ENCODE measurements around the gene TOMM7.

The TOMM7 gene

GRCh38 chr7:22831602-22832305, 9.1 kb upstream of the TOMM7 start:
- TF ChIP-seq POLR2AphosphoS5 (IDR thresholded peaks at IDR 0.05; ENCODE audit: low read depth) = no peak
- no peak for TF ChIP-seq REST (IDR thresholded peaks at IDR 0.05; ENCODE audit: insufficient replicate concordance, low read depth)
- TF ChIP-seq SPI1 (IDR thresholded peaks at IDR 0.05; ENCODE audit: borderline replicate concordance, low read depth) = no peak
- TF ChIP-seq CTCF (IDR thresholded peaks at IDR 0.05; ENCODE audit: insufficient read depth, low read length) = no peak
- no peak for TF ChIP-seq GABPA (IDR thresholded peaks at IDR 0.05; ENCODE audit: low read depth)
- H3K27ac ChIP-seq (replicated peaks) = no peak overlapping the region

GRCh38 chr7:22827563-22827962, 4.9 kb upstream of the TOMM7 start:
- TF ChIP-seq SPI1 (IDR thresholded peaks at IDR 0.05; ENCODE audit: borderline replicate concordance, low read depth) = no peak
- no peak for TF ChIP-seq REST (IDR thresholded peaks at IDR 0.05; ENCODE audit: insufficient replicate concordance, low read depth)
- no peak for TF ChIP-seq GABPA (IDR thresholded peaks at IDR 0.05; ENCODE audit: low read depth)
- no peak for TF ChIP-seq POLR2AphosphoS5 (IDR thresholded peaks at IDR 0.05; ENCODE audit: low read depth)
- TF ChIP-seq CTCF (IDR thresholded peaks at IDR 0.05; ENCODE audit: insufficient read depth, low read length) = no peak
- no peak overlapping the region for H3K4me3 ChIP-seq (replicated peaks; ENCODE audit: insufficient read depth, low read length)
- H3K27ac ChIP-seq (replicated peaks) = no peak overlapping the region
- no peak for DNase-seq (ENCODE audit: low read depth in 1 of 2, low spot score in 1 of 2)
- no peaks in the 10 kb centered on the region for H3K27me3 ChIP-seq (ENCODE audit: insufficient read depth, poor library complexity, severe bottlenecking)

More at GRCh38 chr7:22831602-22832305, 9.1 kb upstream of the TOMM7 start:
- Histone ChIP-seq H3K27me3 (ENCODE audit: insufficient read depth, poor library complexity, severe bottlenecking) (no peaks in the 10 kb centered on the region), H3K4me3 (replicated peaks; ENCODE audit: insufficient read depth, low read length) (no peak overlapping the region)
- no peak for DNase-seq (ENCODE audit: low read depth in 1 of 2, low spot score in 1 of 2)

GRCh38 chr7:22826593-22826992, 3.9 kb upstream of the TOMM7 start:
- TF ChIP-seq GABPA (IDR thresholded peaks at IDR 0.05; ENCODE audit: low read depth) (no peak), SPI1 (IDR thresholded peaks at IDR 0.05; ENCODE audit: borderline replicate concordance, low read depth) (no peak), POLR2AphosphoS5 (IDR thresholded peaks at IDR 0.05; ENCODE audit: low read depth) (no peak), CTCF (IDR thresholded peaks at IDR 0.05; ENCODE audit: insufficient read depth, low read length) (no peak), REST (IDR thresholded peaks at IDR 0.05; ENCODE audit: insufficient replicate concordance, low read depth) (no peak)
- Histone ChIP-seq H3K27ac (replicated peaks) (no peak overlapping the region), H3K27me3 (ENCODE audit: insufficient read depth, poor library complexity, severe bottlenecking) (no peaks in the 10 kb centered on the region), H3K4me3 (replicated peaks; ENCODE audit: insufficient read depth, low read length) (no peak overlapping the region)
- DNase-seq (ENCODE audit: low read depth in 1 of 2, low spot score in 1 of 2) = peak in 1 of 2 experiments; percentile 3
